ENCODE data around the gene PSMD1. TPM values are rescaled to one million over a fixed set of nuclear protein-coding genes. Genes with fewer than 3 reads are reported as not detected.

The PSMD1 gene
- total and polyA plus RNA-seq, 2 of the 8 experiments (the other 6 are each of a cell fraction or from before 2014, with no cell fraction given): 179 to 272 TPM

DNA sequence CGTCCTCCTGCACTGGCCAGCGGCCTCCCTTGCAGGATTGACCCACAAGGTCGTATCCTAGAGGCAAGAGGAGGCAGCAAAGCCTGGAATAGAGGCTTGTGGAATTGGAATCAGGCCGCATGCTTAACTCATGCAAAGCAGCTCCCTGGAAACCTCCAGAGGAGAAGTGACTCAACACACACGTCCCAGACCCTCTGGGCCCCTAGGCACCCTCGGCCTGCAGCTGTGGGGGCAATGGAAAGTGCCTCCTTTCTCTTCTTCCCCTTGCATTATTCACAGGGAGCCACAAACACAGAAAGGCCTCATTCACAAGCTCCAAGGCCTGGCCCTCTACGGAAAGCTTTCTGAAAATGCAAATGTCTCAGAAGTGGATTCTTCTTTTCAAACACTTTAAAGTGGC is 41.2 kb upstream of the PSMD1 start (continued):
- TF ChIP-seq, protein P1, sequence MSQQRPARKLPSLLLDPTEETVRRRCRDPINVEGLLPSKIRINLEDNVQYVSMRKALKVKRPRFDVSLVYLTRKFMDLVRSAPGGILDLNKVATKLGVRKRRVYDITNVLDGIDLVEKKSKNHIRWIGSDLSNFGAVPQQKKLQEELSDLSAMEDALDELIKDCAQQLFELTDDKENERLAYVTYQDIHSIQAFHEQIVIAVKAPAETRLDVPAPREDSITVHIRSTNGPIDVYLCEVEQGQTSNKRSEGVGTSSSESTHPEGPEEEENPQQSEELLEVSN (IDR thresholded peaks at IDR 0.05): peak; percentile 34; the same call in 1 of the 2 replicates
- no peak for TF ChIP-seq TEAD4 (IDR thresholded peaks at IDR 0.05; ENCODE audit: low read depth, low read length)
